Amygdala (tissue), 56 donors: Measurements from ENCODE around the gene EXOSC7.

Experiments used
- DNase-seq, 56 donors: peaks; one replicate each; lab custom pipeline; 2025; lab: John Stamatoyannopoulos, UW

Gene EXOSC7

GRCh38 chr3:45020534-45020933 is 44.5 kb downstream of the EXOSC7 start:
- DNase-seq, result no peak

- no peak for DNase-seq
Observed at GRCh38 chr3:45021524-45022297, 45.7 kb downstream of the EXOSC7 start.

- DNase-seq, result no peak
Observed at GRCh38 chr3:45023675-45024074, 47.6 kb downstream of the EXOSC7 start.

GRCh38 chr3:45024542-45025255 is 48.7 kb downstream of the EXOSC7 start:
- DNase-seq, result peak in 2 of 56 donors; percentile 3 to 32

GRCh38 chr3:45026038-45026437 is 50.0 kb downstream of the EXOSC7 start, which contains the start of gene CLEC3B:
TSS of gene CLEC3B (plus strand) at chr3:45026303. CDS start at chr3:45026363, 60 bp downstream.
- peak in 2 of 56 donors; percentile 2 to 11 for DNase-seq

- no peak for DNase-seq
Observed at GRCh38 chr3:45026957-45027356, 50.9 kb downstream of the EXOSC7 start.

- DNase-seq, result no peak
Observed at GRCh38 chr3:45027441-45027840, 51.4 kb downstream of the EXOSC7 start.

GRCh38 chr3:45029216-45029615 is 53.2 kb downstream of the EXOSC7 start:
- no peak for DNase-seq

- no peak for DNase-seq
Observed at GRCh38 chr3:45029661-45030060, 53.6 kb downstream of the EXOSC7 start.

- DNase-seq, result no peak
Observed at GRCh38 chr3:45031531-45031930, 55.5 kb downstream of the EXOSC7 start.

GRCh38 chr3:45032113-45032512 is 56.1 kb downstream of the EXOSC7 start:
- no peak for DNase-seq

- DNase-seq, result no peak
Observed at GRCh38 chr3:45033791-45034190, 57.7 kb downstream of the EXOSC7 start.

GRCh38 chr3:45034612-45035252 is 58.7 kb downstream of the EXOSC7 start:
- DNase-seq, result peak in 38 of 56 donors; percentile 12 to 71 (median 38)

GRCh38 chr3:45035441-45036301 is 59.6 kb downstream of the EXOSC7 start:
- peak in 8 of 56 donors; percentile 14 to 46 (median 27) for DNase-seq

- peak in 55 of 56 donors; percentile 28 to 96 (median 79) for DNase-seq
Observed at GRCh38 chr3:45037720-45038455, 61.8 kb downstream of the EXOSC7 start.

- DNase-seq, result no peak
Observed at GRCh38 chr3:45041666-45042065, 65.6 kb downstream of the EXOSC7 start.

GRCh38 chr3:45042162-45042561 is 66.1 kb downstream of the EXOSC7 start:
- DNase-seq, result no peak

- DNase-seq, result no peak
Observed at GRCh38 chr3:45043728-45044299, 67.8 kb downstream of the EXOSC7 start.

- DNase-seq, result no peak
Observed at GRCh38 chr3:45048244-45048643, 72.2 kb downstream of the EXOSC7 start.
